ENCODE results near the gene LRCH4. TPM values are rescaled to one million over a fixed set of nuclear protein-coding genes. Genes with fewer than 3 reads are reported as not detected.
"Not testable (repeated sequence)": the region's sequence is repeated elsewhere in the genome, so short reads cannot be mapped to it uniquely, and the experiment has no call there.

Gene LRCH4
- total and polyA plus RNA-seq, 4 experiments from 2014 or later = 119 to 412 (median 280) TPM

DNA sequence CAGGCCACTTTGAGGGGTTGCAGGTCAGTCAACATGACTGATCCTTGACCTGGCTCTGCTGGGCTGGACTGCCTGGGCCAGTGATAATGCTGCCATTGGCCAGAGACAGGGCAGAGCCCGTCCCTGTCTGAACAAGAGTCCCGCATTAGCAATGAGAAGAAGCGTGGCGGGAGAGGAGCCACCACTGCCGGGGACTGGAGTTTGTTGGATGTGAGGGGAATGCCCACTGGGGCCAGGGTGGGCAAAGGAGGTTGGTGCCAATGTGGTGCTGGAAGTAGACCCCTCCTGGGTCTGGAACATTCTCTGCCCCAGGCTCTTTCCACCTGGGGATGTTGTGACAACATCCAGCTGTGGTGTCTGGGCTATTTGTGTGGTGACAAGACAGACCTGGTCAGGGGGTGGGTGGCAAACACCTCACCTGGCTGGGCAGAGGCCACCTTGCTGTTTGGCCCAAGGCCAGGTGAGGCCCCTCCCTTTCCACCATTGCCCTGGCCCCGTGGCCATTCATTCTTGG lies 19.9 kb downstream of the LRCH4 start:
- ChIA-PET CTCF (ENCODE audit: partially characterized antibody) (interaction anchor here (0.6 to 13.2 kb wide), 12 partner anchors 7 to 158 kb away, joined by 3 to 266 read pairs (median 12); partner anchors contain the start of genes AGFG2, FBXO24, GIGYF1 and LRCH4), POLR2A (ENCODE audit: partially characterized antibody) (interaction anchor here (0.5 to 12.1 kb wide), 5 partner anchors 20 to 768 kb away, joined by 3 to 307 read pairs (median 5); partner anchors contain the start of genes AGFG2, FBXO24 and LRCH4)
- Histone ChIP-seq H3K4me1 (ENCODE audit: insufficient read depth, low read length) (peaks cover 39% of the 10 kb centered on the region), H3K36me3 (ENCODE audit: insufficient read depth, low read length) (peaks cover 27% of the 10 kb centered on the region), H3K4me3 (ENCODE audit: low read length in 2 of 2) (no peak overlapping the region), H3K27me3 (ENCODE audit: insufficient read depth, low read length) (no peaks in the 10 kb centered on the region), H3K27ac (ENCODE audit: low read depth, low read length) (no peak overlapping the region), H3K9me3 (ENCODE audit: control insufficient read depth in 1 of 2, low read length in 2 of 2) (no peaks in the 10 kb centered on the region)
- DNase-seq = no peak
- Mint-ChIP-seq H3K27ac (peak overlapping the region in 3 of 7 donors; percentile 25 to 83 (median 68)), H3K4me3 (no peak overlapping the region), H3K9me3 (no peaks in the 10 kb centered on the region), H3K4me1 (peaks cover 16 to 46% (median 26%) of the 10 kb centered on the region in 4 donors), H3K36me3 (peaks cover 8 to 21% of the 10 kb centered on the region in 2 donors), H3K27me3 (no peaks in the 10 kb centered on the region)
- intact Hi-C loops (cut with micrococcal nuclease) = no loop called here

DNA sequence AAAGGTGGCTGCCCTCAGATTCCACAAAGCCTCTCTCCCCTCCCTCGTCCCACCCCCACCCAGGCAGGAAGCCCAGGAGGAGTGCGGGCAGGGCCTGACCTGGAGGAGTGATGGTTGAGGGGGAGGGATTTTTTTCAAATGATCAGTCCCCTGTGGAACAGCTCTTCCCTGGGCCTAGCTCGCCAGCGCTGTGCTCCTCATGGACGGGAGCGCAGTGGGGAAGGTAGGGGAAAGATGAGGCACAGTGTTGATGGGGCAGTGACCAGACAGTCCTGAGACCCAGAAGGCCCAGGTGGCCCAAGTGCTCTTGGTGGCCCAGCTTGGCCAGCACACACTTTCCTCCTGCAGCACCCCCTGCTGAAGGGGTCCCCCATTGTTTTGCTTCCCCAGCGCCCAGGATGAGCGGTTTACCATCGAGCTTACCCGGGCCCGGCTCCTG lies 20.8 kb downstream of the LRCH4 start:
- ChIA-PET POLR2A (ENCODE audit: partially characterized antibody) (interaction anchor here (0.6 to 12.1 kb wide), 10 partner anchors 21 to 126 kb away, joined by 3 to 307 read pairs (median 4); partner anchors contain the start of genes AGFG2, FBXO24, LRCH4 and MOSPD3), CTCF (ENCODE audit: partially characterized antibody) (interaction anchor here (0.6 to 13.2 kb wide), 25 partner anchors 11 to 289 kb away, joined by 3 to 266 read pairs (median 5); partner anchors contain the start of genes AGFG2, FBXO24, GIGYF1 and LRCH4)
- Mint-ChIP-seq H3K27me3 (no peaks in the 10 kb centered on the region), H3K36me3 (peaks cover 8 to 23% of the 10 kb centered on the region in 2 donors), H3K9me3 (no peaks in the 10 kb centered on the region), H3K4me1 (peaks cover 15 to 38% (median 26%) of the 10 kb centered on the region in 4 donors), H3K4me3 (no peak overlapping the region), H3K27ac (peak overlapping the region in 2 of 7 donors; percentile 30 to 48)
- no peaks in the 10 kb centered on the region for H3K27me3 ChIP-seq (ENCODE audit: insufficient read depth, low read length)
- H3K27ac ChIP-seq (ENCODE audit: low read depth, low read length) = no peak overlapping the region
- DNase-seq = no peak
- intact Hi-C loops (cut with micrococcal nuclease) = no loop called here
- H3K4me1 ChIP-seq (ENCODE audit: insufficient read depth, low read length) = peaks cover 30% of the 10 kb centered on the region
- no peaks in the 10 kb centered on the region for H3K9me3 ChIP-seq (ENCODE audit: control insufficient read depth in 1 of 2, low read length in 2 of 2)
- H3K36me3 ChIP-seq (ENCODE audit: insufficient read depth, low read length) = peaks cover 27% of the 10 kb centered on the region
- H3K4me3 ChIP-seq (ENCODE audit: low read length in 2 of 2) = no peak overlapping the region

DNA sequence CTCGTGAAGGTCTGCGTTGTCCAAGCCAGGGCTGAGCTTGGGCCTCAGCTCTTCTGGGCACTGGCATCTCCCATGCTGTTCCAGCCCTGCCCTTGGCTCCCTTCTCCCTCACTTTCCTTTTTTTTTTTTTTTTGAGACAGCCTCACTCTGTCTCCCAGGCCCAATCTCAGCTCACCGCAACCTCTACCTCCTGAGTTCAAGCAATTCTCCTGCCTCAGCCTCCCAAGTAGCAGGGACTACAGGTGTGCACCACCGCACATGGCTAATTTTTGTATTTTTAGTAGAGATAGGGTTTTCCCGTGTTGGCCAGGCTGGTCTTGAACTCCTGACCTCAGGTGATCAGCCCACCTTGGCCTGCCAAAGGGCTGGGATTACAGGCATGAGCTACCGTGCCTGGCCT lies 21.5 kb downstream of the LRCH4 start:
- H3K9me3 ChIP-seq (ENCODE audit: control insufficient read depth in 1 of 2, low read length in 2 of 2); H3K27me3 ChIP-seq (ENCODE audit: insufficient read depth, low read length); H3K4me3 ChIP-seq (ENCODE audit: low read length in 2 of 2); H3K4me3 Mint-ChIP-seq; H3K27me3 Mint-ChIP-seq; DNase-seq; H3K9me3 Mint-ChIP-seq: not testable (repeated sequence)
- POLR2A ChIA-PET (ENCODE audit: partially characterized antibody) = interaction anchor here (0.6 to 12.1 kb wide), 12 partner anchors 15 to 135 kb away, joined by 3 to 307 read pairs (median 4); partner anchors contain the start of genes FBXO24, LRCH4, MEPCE and MOSPD3
- CTCF ChIA-PET (ENCODE audit: partially characterized antibody) = interaction anchor here (0.6 to 13.2 kb wide), 30 partner anchors 10 to 290 kb away, joined by 3 to 266 read pairs (median 5); partner anchors contain the start of genes AGFG2, FBXO24, GIGYF1 and LRCH4
- H3K4me1 ChIP-seq (ENCODE audit: insufficient read depth, low read length) = peaks cover 30% of the 10 kb centered on the region
- H3K36me3 ChIP-seq (ENCODE audit: insufficient read depth, low read length) = peaks cover 27% of the 10 kb centered on the region
- intact Hi-C loops (cut with micrococcal nuclease) = loop anchor here (1.0 kb wide), 4 partner anchors 24 to 161 kb away; no protein-coding TSS in a partner anchor
- H3K27ac Mint-ChIP-seq = peak overlapping the region in 3 of 7 donors; percentile 35 to 82 (median 56)
- peak overlapping the region; percentile 32 for H3K27ac ChIP-seq (ENCODE audit: low read depth, low read length)
- H3K4me1 Mint-ChIP-seq = peaks cover 16 to 40% (median 29%) of the 10 kb centered on the region in 4 donors
- H3K36me3 Mint-ChIP-seq = peaks cover 8 to 28% of the 10 kb centered on the region in 2 donors

DNA sequence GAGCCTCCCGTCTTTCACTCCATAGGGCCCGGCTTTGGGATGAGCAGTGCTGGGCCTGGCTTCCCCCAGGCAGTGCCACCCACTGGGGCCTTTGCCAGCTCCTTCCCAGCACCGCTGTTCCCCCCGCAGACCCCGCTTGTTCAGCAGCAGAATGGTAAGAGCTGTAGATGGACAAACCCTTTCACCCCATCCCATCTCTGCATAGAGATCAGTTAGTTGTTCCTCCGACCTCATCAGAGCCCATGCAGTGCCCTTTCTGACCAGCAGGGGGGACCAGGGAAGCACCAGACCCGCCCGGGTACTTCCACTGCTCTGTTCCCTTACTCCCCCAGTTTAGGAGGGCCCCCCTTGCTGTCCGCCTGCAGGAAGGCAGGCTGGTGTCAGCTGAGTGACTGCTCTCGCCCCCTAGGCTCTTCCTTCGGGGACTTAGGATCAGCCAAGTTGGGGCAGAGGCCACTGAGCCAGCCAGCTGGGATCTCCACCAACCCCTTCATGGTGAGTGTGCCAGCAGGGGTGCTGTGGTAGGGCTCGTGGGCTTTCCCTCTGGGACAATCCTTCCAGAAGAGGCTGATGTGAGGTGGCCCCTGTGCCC lies 22.0 kb downstream of the LRCH4 start:
- H3K9me3 Mint-ChIP-seq = no peaks in the 10 kb centered on the region
- intact Hi-C loops (cut with micrococcal nuclease) = loop anchor here (1.0 kb wide), 4 partner anchors 24 to 161 kb away; no protein-coding TSS in a partner anchor
- H3K27ac Mint-ChIP-seq = peak overlapping the region; percentile 39 to 84 (median 59)
- H3K4me1 Mint-ChIP-seq = peaks cover 16 to 40% (median 29%) of the 10 kb centered on the region in 4 donors
- Histone ChIP-seq H3K9me3 (ENCODE audit: control insufficient read depth in 1 of 2, low read length in 2 of 2) (no peaks in the 10 kb centered on the region), H3K36me3 (ENCODE audit: insufficient read depth, low read length) (peaks cover 27% of the 10 kb centered on the region), H3K27me3 (ENCODE audit: insufficient read depth, low read length) (no peaks in the 10 kb centered on the region), H3K27ac (ENCODE audit: low read depth, low read length) (peak overlapping the region; percentile 32), H3K4me3 (ENCODE audit: low read length in 2 of 2) (no peak overlapping the region), H3K4me1 (ENCODE audit: insufficient read depth, low read length) (peaks cover 29% of the 10 kb centered on the region)
- POLR2A ChIA-PET (ENCODE audit: partially characterized antibody) = interaction anchor here (0.8 to 12.1 kb wide), 14 partner anchors 15 to 135 kb away, joined by 3 to 307 read pairs (median 4); partner anchors contain the start of genes FBXO24, GNB2, LRCH4 and MEPCE
- no peaks in the 10 kb centered on the region for H3K27me3 Mint-ChIP-seq
- H3K4me3 Mint-ChIP-seq = no peak overlapping the region
- CTCF ChIA-PET (ENCODE audit: partially characterized antibody) = interaction anchor here (0.6 to 13.2 kb wide), 29 partner anchors 10 to 387 kb away, joined by 3 to 266 read pairs (median 5); partner anchors contain the start of genes AGFG2, FBXO24, GIGYF1 and GPC2
- DNase-seq = peak; percentile 74 to 80 (median 77)
- peaks cover 8 to 33% of the 10 kb centered on the region in 2 donors for H3K36me3 Mint-ChIP-seq

DNA sequence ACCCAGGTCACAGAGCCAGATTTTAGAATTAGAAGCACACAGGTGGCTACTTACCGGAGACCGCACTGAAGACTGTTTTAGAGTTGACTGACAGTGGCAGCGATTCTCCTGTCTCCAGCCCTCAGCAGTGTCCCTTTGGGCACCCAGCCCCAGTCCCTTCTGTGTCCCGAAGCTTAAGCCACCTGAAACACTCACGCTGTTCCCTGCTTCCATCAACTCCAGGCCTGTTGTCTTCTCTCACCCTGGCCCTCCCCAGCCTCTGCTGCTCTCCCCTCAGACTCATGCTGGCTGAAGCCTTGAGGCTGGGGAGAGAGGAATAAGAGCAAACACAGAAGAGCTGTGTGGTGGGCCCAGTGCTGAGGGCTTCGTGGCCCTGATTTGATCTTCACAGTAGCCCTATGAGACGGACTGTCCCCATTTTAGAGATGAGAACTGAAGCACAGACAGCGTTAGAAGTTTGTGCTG lies 22.8 kb downstream of the LRCH4 start:
- peak overlapping the region in 1 of 7 donors; percentile 79 for H3K27ac Mint-ChIP-seq
- Histone ChIP-seq H3K4me1 (ENCODE audit: insufficient read depth, low read length) (peaks cover 25% of the 10 kb centered on the region), H3K27me3 (ENCODE audit: insufficient read depth, low read length) (no peaks in the 10 kb centered on the region), H3K36me3 (ENCODE audit: insufficient read depth, low read length) (peaks cover 27% of the 10 kb centered on the region), H3K27ac (ENCODE audit: low read depth, low read length) (no peak overlapping the region), H3K9me3 (ENCODE audit: control insufficient read depth in 1 of 2, low read length in 2 of 2) (no peaks in the 10 kb centered on the region), H3K4me3 (ENCODE audit: low read length in 2 of 2) (no peak overlapping the region)
- no peak overlapping the region for H3K4me3 Mint-ChIP-seq
- ChIA-PET CTCF (ENCODE audit: partially characterized antibody) (interaction anchor here (0.7 to 13.2 kb wide), 19 partner anchors 9 to 161 kb away, joined by 3 to 266 read pairs (median 9); partner anchors contain the start of genes AGFG2, FBXO24, GIGYF1 and LRCH4), POLR2A (ENCODE audit: partially characterized antibody) (interaction anchor here (0.8 to 12.1 kb wide), 8 partner anchors 14 to 134 kb away, joined by 3 to 307 read pairs (median 4); partner anchors contain the start of genes FBXO24, GNB2, LRCH4 and MEPCE)
- H3K27me3 Mint-ChIP-seq = no peaks in the 10 kb centered on the region
- peaks cover 8 to 36% of the 10 kb centered on the region in 2 donors for H3K36me3 Mint-ChIP-seq
- H3K9me3 Mint-ChIP-seq = no peaks in the 10 kb centered on the region
- DNase-seq = no peak
- peaks cover 12 to 36% (median 23%) of the 10 kb centered on the region in 4 donors for H3K4me1 Mint-ChIP-seq
- intact Hi-C loops (cut with micrococcal nuclease) = no loop called here

DNA sequence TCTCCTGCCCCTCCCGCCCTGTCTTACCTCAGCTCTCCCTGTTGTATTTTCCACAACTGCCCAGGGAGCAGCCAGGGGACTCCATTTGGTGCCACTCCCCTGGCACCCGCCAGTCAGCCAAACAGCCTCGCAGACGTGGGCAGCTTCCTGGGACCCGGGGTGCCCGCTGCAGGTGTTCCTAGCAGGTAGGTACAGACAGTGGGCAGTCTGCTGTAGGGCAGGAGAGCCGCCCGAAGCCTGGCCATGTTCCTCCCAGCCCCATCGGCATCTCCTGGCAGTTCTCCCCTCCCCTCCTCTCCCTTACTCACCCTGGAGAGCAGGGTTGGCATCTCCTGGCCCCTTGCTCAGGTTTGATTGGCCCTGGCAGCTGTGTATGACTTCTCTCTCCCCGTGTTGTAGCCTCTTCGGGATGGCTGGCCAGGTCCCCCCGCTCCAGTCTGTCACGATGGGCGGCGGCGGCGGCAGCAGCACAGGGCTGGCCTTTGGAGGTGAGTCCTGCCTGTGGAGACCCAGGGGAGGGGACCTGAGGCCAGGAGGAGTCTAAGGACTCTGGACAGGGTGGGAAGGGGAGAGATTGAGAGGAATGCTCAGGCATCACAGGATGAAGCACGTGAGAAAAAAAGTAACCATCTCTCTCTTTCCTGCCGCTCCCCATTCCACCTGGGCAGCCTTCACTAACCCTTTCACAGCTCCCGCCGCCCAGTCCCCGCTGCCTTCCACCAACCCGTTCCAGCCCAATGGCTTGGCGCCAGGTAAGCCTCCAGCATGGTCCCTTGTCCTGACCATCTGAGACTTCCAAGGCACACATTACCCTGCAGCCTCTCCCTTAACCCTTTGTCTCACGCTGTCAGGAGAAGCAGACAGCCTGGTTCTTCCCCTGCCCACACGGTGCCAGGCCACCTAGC lies 23.5 kb downstream of the LRCH4 start:
- peak overlapping the region in 2 of 7 donors; percentile 29 to 79 for H3K27ac Mint-ChIP-seq
- intact Hi-C loops (cut with micrococcal nuclease) = no loop called here
- no peak overlapping the region for H3K4me3 Mint-ChIP-seq
- no peaks in the 10 kb centered on the region for H3K9me3 Mint-ChIP-seq
- POLR2A ChIA-PET (ENCODE audit: partially characterized antibody) = interaction anchor here (1.1 to 12.1 kb wide), 4 partner anchors 17 to 93 kb away, joined by 4 to 307 read pairs (median 29); partner anchors contain the start of genes FBXO24 and LRCH4
- peaks cover 12 to 29% (median 18%) of the 10 kb centered on the region in 4 donors for H3K4me1 Mint-ChIP-seq
- peaks cover 27% of the 10 kb centered on the region for H3K36me3 ChIP-seq (ENCODE audit: insufficient read depth, low read length)
- no peaks in the 10 kb centered on the region for H3K27me3 ChIP-seq (ENCODE audit: insufficient read depth, low read length)
- peaks cover 18% of the 10 kb centered on the region for H3K4me1 ChIP-seq (ENCODE audit: insufficient read depth, low read length)
- H3K9me3 ChIP-seq (ENCODE audit: control insufficient read depth in 1 of 2, low read length in 2 of 2) = no peaks in the 10 kb centered on the region
- DNase-seq = no peak
- no peak overlapping the region for H3K27ac ChIP-seq (ENCODE audit: low read depth, low read length)
- no peaks in the 10 kb centered on the region for H3K27me3 Mint-ChIP-seq
- H3K36me3 Mint-ChIP-seq = peaks cover 8 to 37% of the 10 kb centered on the region in 2 donors
- CTCF ChIA-PET (ENCODE audit: partially characterized antibody) = interaction anchor here (0.7 to 13.2 kb wide), 15 partner anchors 15 to 162 kb away, joined by 3 to 266 read pairs (median 9); partner anchors contain the start of genes AGFG2, FBXO24, GIGYF1 and LRCH4
- no peak overlapping the region for H3K4me3 ChIP-seq (ENCODE audit: low read length in 2 of 2)
